Fibroblast of lung (primary cell): ENCODE data around the gene C1QTNF3. TPM values are rescaled to one million over a fixed set of nuclear protein-coding genes. Genes with fewer than 3 reads are reported as not detected.

Experiments
- DNase-seq, 2 donors: peaks; one replicate each; pipeline versions ENCODE4 v3.0.0 to v3.0.0-alpha.2; 2010; ENCODE audit warnings: low read depth in 2 of 2
- H2AFZ ChIP-seq: 2 replicates; pipeline ENCODE4 v1.5.1; 2012; ENCODE audit warnings: low read length, control low read depth, inconsistent platforms
- H3K27ac ChIP-seq: 2 replicates; pipeline ENCODE4 v1.5.1; 2011; ENCODE audit warnings: low read length, control low read depth; ENCODE audit not compliant: insufficient read depth
- H3K27me3 ChIP-seq: 2 replicates; pipeline ENCODE4 v1.5.1; 2011; ENCODE audit warnings: mild to moderate bottlenecking, low read length; ENCODE audit not compliant: control insufficient read depth, insufficient read depth
- H3K36me3 ChIP-seq: 2 replicates; pipeline ENCODE4 v1.5.1; 2011; ENCODE audit warnings: low read length; ENCODE audit not compliant: control insufficient read depth, insufficient read depth
- H3K4me1 ChIP-seq: 2 replicates; pipeline ENCODE4 v1.5.1; 2011; ENCODE audit warnings: low read length; ENCODE audit not compliant: control insufficient read depth, insufficient read depth; ENCODE audit errors: extremely low read depth
- H3K4me2 ChIP-seq: 2 replicates; pipeline ENCODE4 v1.5.1; 2011; ENCODE audit warnings: low read length, control low read depth; ENCODE audit not compliant: insufficient read depth; ENCODE audit errors: extremely low read depth
- H3K4me3 ChIP-seq, 4 experiments: fragments of 200-600 bp in 1 of 4; sonication (generic) in 1 of 4; replicated peaks in 1 of 4; 2 replicates each; pipeline ENCODE4 v1.5.1; 2011 to 2016; ENCODE audit warnings: low read length in 4 of 4, low read depth in 3 of 4, mild to moderate bottlenecking in 3 of 4, control low read depth in 2 of 4, inconsistent platforms in 1 of 4, mixed read lengths in 1 of 4; ENCODE audit not compliant: insufficient read depth in 1 of 4; ENCODE audit errors: control extremely low read depth in 1 of 4
- H3K79me2 ChIP-seq: 2 replicates; pipeline ENCODE4 v1.5.1; 2012; ENCODE audit warnings: mild to moderate bottlenecking, low read length, inconsistent platforms; ENCODE audit not compliant: control insufficient read depth, insufficient read depth
- H3K9ac ChIP-seq: 2 replicates; pipeline ENCODE4 v1.5.1; 2011; ENCODE audit warnings: mild to moderate bottlenecking, low read length, control low read depth; ENCODE audit not compliant: insufficient read depth
- H3K9me3 ChIP-seq: 2 replicates; pipeline ENCODE4 v1.5.1; 2012; ENCODE audit warnings: low read depth, low read length; ENCODE audit not compliant: control insufficient read depth, insufficient read depth
- H4K20me1 ChIP-seq: 2 replicates; pipeline ENCODE4 v1.5.1; 2011; ENCODE audit warnings: low read length; ENCODE audit not compliant: control insufficient read depth, insufficient read depth; ENCODE audit errors: extremely low read depth
- CTCF ChIP-seq, 2 donors: IDR thresholded peaks in 1 of 2; conservative IDR thresholded peaks in 1 of 2; 1 replicate in 1 of 2; 2 replicates in 1 of 2; pipeline ENCODE4 v1.5.1; 2011 to 2012; ENCODE audit warnings: low read length in 2 of 2, control low read depth in 1 of 2, inconsistent platforms in 1 of 2, low read depth in 1 of 2, mild to moderate bottlenecking in 1 of 2
- EZH2 ChIP-seq: IDR thresholded peaks from 2 replicates; pipeline ENCODE4 v1.5.1; 2012; ENCODE audit warnings: low read length, control low read depth, mild to moderate bottlenecking; ENCODE audit errors: missing control alignments
- polyA plus RNA-seq, 2 donors: library from polyadenylated mRNA; depleted of rRNA in 1 of 2; stranded (reverse) in 1 of 2; unstranded in 1 of 2; fragments of >200 nt; gene quantifications; 2 replicates each; pipeline ENCODE4 v1.2.1, GENCODE V29; 2011 to 2012; ENCODE audit warnings: missing spikeins in 1 of 2
- total RNA-seq: library from RNA; depleted of rRNA; stranded (reverse); fragments of >200 nt; gene quantifications from 2 replicates; pipeline ENCODE4 v1.2.1, GENCODE V29; 2014

The C1QTNF3 gene
- total and polyA plus RNA-seq, 2 donors (not counting 1 experiment from before 2014, with no cell fraction given): 0.68 to 1.2 TPM

- H3K79me2 ChIP-seq: no peaks in the 10 kb centered on the region
- no peak overlapping the region for H2AFZ ChIP-seq
- no peaks in the 10 kb centered on the region for H3K9me3 ChIP-seq
- DNase-seq: no peak
- no peak overlapping the region for H3K9ac ChIP-seq
- H4K20me1 ChIP-seq: no peaks in the 10 kb centered on the region
- H3K36me3 ChIP-seq: no peaks in the 10 kb centered on the region
- no peaks in the 10 kb centered on the region for H3K27me3 ChIP-seq
- no peak overlapping the region for H3K4me2 ChIP-seq
- TF ChIP-seq EZH2 (no peak), CTCF (conservative IDR thresholded peaks at IDR 0.05 in 1 of 2, IDR thresholded peaks at IDR 0.05 in 1 of 2; ENCODE audit: low read depth in 1 of 2, low read length in 2 of 2) (no peak)
- no peak overlapping the region for H3K27ac ChIP-seq
- no peaks in the 10 kb centered on the region for H3K4me1 ChIP-seq
- H3K4me3 ChIP-seq: no peak overlapping the region
These were observed 21.6 kb upstream of the C1QTNF3 start for GRCh38 chr5:34064656-34065055.

- DNase-seq: peak in 1 of 2 donors; percentile 34
- Histone ChIP-seq H3K4me2 (no peak overlapping the region), H3K36me3 (no peaks in the 10 kb centered on the region), H3K9ac (no peak overlapping the region), H4K20me1 (no peaks in the 10 kb centered on the region), H3K27me3 (no peaks in the 10 kb centered on the region), H3K79me2 (no peaks in the 10 kb centered on the region), H3K27ac (no peak overlapping the region), H3K4me3 (no peak overlapping the region), H3K4me1 (no peaks in the 10 kb centered on the region), H2AFZ (no peak overlapping the region), H3K9me3 (no peaks in the 10 kb centered on the region)
- no peak for TF ChIP-seq EZH2
- no peak for TF ChIP-seq CTCF (conservative IDR thresholded peaks at IDR 0.05 in 1 of 2, IDR thresholded peaks at IDR 0.05 in 1 of 2; ENCODE audit: low read depth in 1 of 2, low read length in 2 of 2)
These were observed 19.4 kb upstream of the C1QTNF3 start for GRCh38 chr5:34062419-34062818.

- no peak for DNase-seq
- no peaks in the 10 kb centered on the region for H3K27me3 ChIP-seq
- H3K27ac ChIP-seq: no peak overlapping the region
- no peaks in the 10 kb centered on the region for H3K9me3 ChIP-seq
- H3K4me2 ChIP-seq: no peak overlapping the region
- H2AFZ ChIP-seq: no peak overlapping the region
- H3K9ac ChIP-seq: no peak overlapping the region
- no peaks in the 10 kb centered on the region for H3K36me3 ChIP-seq
- H4K20me1 ChIP-seq: no peaks in the 10 kb centered on the region
- no peaks in the 10 kb centered on the region for H3K4me1 ChIP-seq
- TF ChIP-seq EZH2 (no peak), CTCF (conservative IDR thresholded peaks at IDR 0.05 in 1 of 2, IDR thresholded peaks at IDR 0.05 in 1 of 2; ENCODE audit: low read depth in 1 of 2, low read length in 2 of 2) (no peak)
- no peak overlapping the region for H3K4me3 ChIP-seq
- H3K79me2 ChIP-seq: no peaks in the 10 kb centered on the region
These were observed 19.0 kb upstream of the C1QTNF3 start for GRCh38 chr5:34061993-34062392.
